Cardiac muscle cell (in vitro differentiated cells and primary cell): ENCODE measurements around the gene HPSE2. TPM values are rescaled to one million over a fixed set of nuclear protein-coding genes. Genes with fewer than 3 reads are reported as not detected.

Source experiments
- DNase-seq, 2 donors: peaks; one replicate each; pipeline versions ENCODE4 v3.0.0 to v3.0.0-alpha.2; 2010 to 2017; ENCODE audit warnings: low read depth in 1 of 2, low spot score in 1 of 2
- H3K27ac ChIP-seq: fragments of 200-600 bp; sonication (generic); 2 replicates; pipeline ENCODE4 v1.5.1; 2016
- H3K27me3 ChIP-seq: fragments of 200-600 bp; sonication (generic); 2 replicates; pipeline ENCODE4 v1.6.0; 2016; ENCODE audit warnings: control low read depth
- H3K36me3 ChIP-seq: fragments of 200-600 bp; sonication (generic); 2 replicates; pipeline ENCODE4 v1.5.1; 2016; ENCODE audit warnings: control low read depth
- H3K4me1 ChIP-seq: fragments of 200-600 bp; sonication (generic); 2 replicates; pipeline ENCODE4 v1.8.1; 2017; ENCODE audit warnings: low read depth, mild to moderate bottlenecking, mixed run types
- H3K4me3 ChIP-seq: fragments of 200-600 bp; sonication (generic); 2 replicates; pipeline ENCODE4 v1.5.1; 2016; ENCODE audit warnings: mild to moderate bottlenecking
- H3K9me3 ChIP-seq: fragments of 200-600 bp; sonication (generic); 2 replicates; pipeline ENCODE4 v1.5.1; 2017; ENCODE audit warnings: low read depth, mild to moderate bottlenecking, control low read depth
- CTCF ChIP-seq: IDR thresholded peaks from 2 replicates; pipeline ENCODE4 v1.5.1; 2012; ENCODE audit warnings: low read depth, mild to moderate bottlenecking, low read length
- polyA plus RNA-seq: library from polyadenylated mRNA; unstranded; fragments of >200 nt; fragmentation: Nextera tagmentation; extraction: Ambion mirVana; gene quantifications from 2 replicates; pipeline ENCODE4 v1.2.1, GENCODE V29; 2016
- total RNA-seq: library from RNA; depleted of rRNA; stranded (reverse); fragments of >200 nt; gene quantifications from 2 replicates; pipeline ENCODE4 v1.2.3, GENCODE V29; 2016

The HPSE2 gene
- total and polyA plus RNA-seq, 2 experiments from 2014 or later: 0.87 to 6.1 TPM

- H3K4me1 ChIP-seq: peaks cover 22% of the 10 kb centered on the region
- H3K4me3 ChIP-seq: no peak overlapping the region
- no peaks in the 10 kb centered on the region for H3K36me3 ChIP-seq
- no peak overlapping the region for H3K27ac ChIP-seq
- H3K9me3 ChIP-seq: no peaks in the 10 kb centered on the region
- H3K27me3 ChIP-seq: no peaks in the 10 kb centered on the region
- TF ChIP-seq CTCF: no peak
- DNase-seq: no peak
Observed at GRCh38 chr10:98878418-98878817, 357.2 kb downstream of the HPSE2 start.

GRCh38 chr10:98861962-98862361 is 373.7 kb downstream of the HPSE2 start:
- Histone ChIP-seq H3K27ac (no peak overlapping the region), H3K4me1 (no peaks in the 10 kb centered on the region), H3K27me3 (no peaks in the 10 kb centered on the region), H3K4me3 (no peak overlapping the region), H3K9me3 (no peaks in the 10 kb centered on the region), H3K36me3 (no peaks in the 10 kb centered on the region)
- no peak for DNase-seq
- TF ChIP-seq CTCF: no peak

GRCh38 chr10:98858525-98858924 is 377.1 kb downstream of the HPSE2 start:
- Histone ChIP-seq H3K36me3 (no peaks in the 10 kb centered on the region), H3K9me3 (no peaks in the 10 kb centered on the region), H3K27ac (no peak overlapping the region), H3K4me3 (no peak overlapping the region), H3K4me1 (no peaks in the 10 kb centered on the region), H3K27me3 (no peaks in the 10 kb centered on the region)
- TF ChIP-seq CTCF: no peak
- DNase-seq: peak; percentile 2 to 16

- no peaks in the 10 kb centered on the region for H3K9me3 ChIP-seq
- no peak for TF ChIP-seq CTCF
- H3K27me3 ChIP-seq: no peaks in the 10 kb centered on the region
Observed at GRCh38 chr10:98855403-98856189, 380.1 kb downstream of the HPSE2 start.

GRCh38 chr10:98852686-98853085 is 383.0 kb downstream of the HPSE2 start:
- H3K9me3 ChIP-seq: no peaks in the 10 kb centered on the region
- H3K27ac ChIP-seq: no peak overlapping the region
- H3K4me3 ChIP-seq: no peak overlapping the region
- no peaks in the 10 kb centered on the region for H3K4me1 ChIP-seq
- no peak for TF ChIP-seq CTCF
- H3K36me3 ChIP-seq: no peaks in the 10 kb centered on the region
- DNase-seq: no peak
- H3K27me3 ChIP-seq: no peaks in the 10 kb centered on the region

More at GRCh38 chr10:98855403-98856189, 380.1 kb downstream of the HPSE2 start:
- no peak for DNase-seq
- H3K27ac ChIP-seq: no peak overlapping the region
- no peaks in the 10 kb centered on the region for H3K36me3 ChIP-seq
- no peaks in the 10 kb centered on the region for H3K4me1 ChIP-seq
- no peak overlapping the region for H3K4me3 ChIP-seq
